ENCODE data around the gene ADCY1. TPM values are rescaled to one million over a fixed set of nuclear protein-coding genes. Genes with fewer than 3 reads are reported as not detected.

ADCY1 gene
- total and polyA plus RNA-seq, 12 donors: 0.46 to 8.6 (median 3.4) TPM

GRCh38 chr7:45563401-45563800, 10.8 kb upstream of the ADCY1 start:
- 87 to 88% methylated on average over 2 of the region's 2 CpGs for WGBS, 2 donors
- H3K4me1 ChIP-seq: peaks cover 7 to 26% (median 18%) of the 10 kb centered on the region in 9 donors
- peak overlapping the region in 2 of 10 donors; percentile 66 to 72 for H3K27ac ChIP-seq
- no peaks in the 10 kb centered on the region for H3K27me3 ChIP-seq
- H3K4me3 ChIP-seq: no peak overlapping the region
- TF ChIP-seq, protein P1, sequence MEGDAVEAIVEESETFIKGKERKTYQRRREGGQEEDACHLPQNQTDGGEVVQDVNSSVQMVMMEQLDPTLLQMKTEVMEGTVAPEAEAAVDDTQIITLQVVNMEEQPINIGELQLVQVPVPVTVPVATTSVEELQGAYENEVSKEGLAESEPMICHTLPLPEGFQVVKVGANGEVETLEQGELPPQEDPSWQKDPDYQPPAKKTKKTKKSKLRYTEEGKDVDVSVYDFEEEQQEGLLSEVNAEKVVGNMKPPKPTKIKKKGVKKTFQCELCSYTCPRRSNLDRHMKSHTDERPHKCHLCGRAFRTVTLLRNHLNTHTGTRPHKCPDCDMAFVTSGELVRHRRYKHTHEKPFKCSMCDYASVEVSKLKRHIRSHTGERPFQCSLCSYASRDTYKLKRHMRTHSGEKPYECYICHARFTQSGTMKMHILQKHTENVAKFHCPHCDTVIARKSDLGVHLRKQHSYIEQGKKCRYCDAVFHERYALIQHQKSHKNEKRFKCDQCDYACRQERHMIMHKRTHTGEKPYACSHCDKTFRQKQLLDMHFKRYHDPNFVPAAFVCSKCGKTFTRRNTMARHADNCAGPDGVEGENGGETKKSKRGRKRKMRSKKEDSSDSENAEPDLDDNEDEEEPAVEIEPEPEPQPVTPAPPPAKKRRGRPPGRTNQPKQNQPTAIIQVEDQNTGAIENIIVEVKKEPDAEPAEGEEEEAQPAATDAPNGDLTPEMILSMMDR (IDR thresholded peaks at IDR 0.05): no peak
- ATAC-seq: no peak
- intact Hi-C loops (cut with DNase I): no loop called here
- H3K9me3 ChIP-seq: peaks cover 0 to 18% (median 5%) of the 10 kb centered on the region in 11 donors
- H3K36me3 ChIP-seq: no peaks in the 10 kb centered on the region
- no peak for DNase-seq

- Histone ChIP-seq H3K4me3 (peak overlapping the region in 6 of 10 donors; percentile 21 to 39 (median 35)), H3K9me3 (peaks cover 0 to 15% (median 5%) of the 10 kb centered on the region in 11 donors), H3K27ac (peak overlapping the region in 9 of 10 donors; percentile 31 to 72 (median 61)), H3K36me3 (no peaks in the 10 kb centered on the region), H3K27me3 (no peaks in the 10 kb centered on the region), H3K4me1 (peaks cover 7 to 26% (median 18%) of the 10 kb centered on the region in 9 donors)
- intact Hi-C loops (cut with DNase I): loop anchor here in 1 of 10 donors (2.0 kb wide), 1 partner anchor 19 kb away; no protein-coding TSS in a partner anchor
- TF ChIP-seq, protein P1 (IDR thresholded peaks at IDR 0.05): no peak
- DNase-seq: peak in 1 of 2 donors; percentile 36
- 16 to 27% methylated on average over 12 of the region's 12 CpGs for WGBS, 2 donors
- peak; percentile 48 to 76 (median 66) for ATAC-seq
These were observed 10.2 kb upstream of the ADCY1 start for GRCh38 chr7:45563941-45564461.

GRCh38 chr7:45564485-45564884, 9.7 kb upstream of the ADCY1 start:
- H3K4me1 ChIP-seq: peaks cover 7 to 26% (median 18%) of the 10 kb centered on the region in 9 donors
- peak overlapping the region in 9 of 10 donors; percentile 42 to 72 (median 61) for H3K27ac ChIP-seq
- intact Hi-C loops (cut with DNase I): loop anchor here in 1 of 10 donors (2.0 kb wide), 1 partner anchor 20 kb away; no protein-coding TSS in a partner anchor
- peaks cover 0 to 12% (median 5%) of the 10 kb centered on the region in 11 donors for H3K9me3 ChIP-seq
- peak; percentile 67 to 82 (median 73) for ATAC-seq
- WGBS, 2 donors: 23 to 33% methylated on average over 8 of the region's 8 CpGs
- TF ChIP-seq, protein P1 (IDR thresholded peaks at IDR 0.05): no peak
- peak overlapping the region in 6 of 10 donors; percentile 21 to 39 (median 35) for H3K4me3 ChIP-seq
- DNase-seq: no peak
- no peaks in the 10 kb centered on the region for H3K27me3 ChIP-seq
- H3K36me3 ChIP-seq: no peaks in the 10 kb centered on the region

GRCh38 chr7:45564886-45565455, 9.2 kb upstream of the ADCY1 start:
- DNase-seq (no peak), ATAC-seq (peak in 3 of 8 donors; percentile 5 to 22 (median 5))
- H3K27ac ChIP-seq: peak overlapping the region in 9 of 10 donors; percentile 42 to 72 (median 61)
- TF ChIP-seq, protein P1 (IDR thresholded peaks at IDR 0.05): no peak
- peak overlapping the region in 6 of 10 donors; percentile 21 to 39 (median 35) for H3K4me3 ChIP-seq
- 59 to 60% methylated on average over 9 of the region's 9 CpGs for WGBS, 2 donors
- peaks cover 7 to 26% (median 18%) of the 10 kb centered on the region in 9 donors for H3K4me1 ChIP-seq
- no peaks in the 10 kb centered on the region for H3K36me3 ChIP-seq
- intact Hi-C loops (cut with DNase I): loop anchor here in 1 of 10 donors (2.0 kb wide), 1 partner anchor 20 kb away; no protein-coding TSS in a partner anchor
- peaks cover 0 to 7% (median 3%) of the 10 kb centered on the region in 11 donors for H3K9me3 ChIP-seq
- H3K27me3 ChIP-seq: no peaks in the 10 kb centered on the region
